Mesenteric fat pad (tissue), 1 donor: ENCODE data around the gene ID1. TPM values are rescaled to one million over a fixed set of nuclear protein-coding genes. Genes with fewer than 3 reads are reported as not detected.
"Not testable (repeated sequence)": the region's sequence is repeated elsewhere in the genome, so short reads cannot be mapped to it uniquely, and the experiment has no call there.

Experiments used
- DNase-seq: peaks from one replicate; pipeline ENCODE4 v3.0.0-alpha.2; 2020; ENCODE audit warnings: low spot score
- total RNA-seq: library from RNA; stranded (reverse); fragmentation: NEBNext Ultra II Directional; extraction: Animal tissue kit (Norgen Biotek cat#: 25700); gene quantifications from one replicate; pipeline ENCODE4 v1.2.1, GENCODE V29; 2021
- donor health status: DM: yes; HTN: yes; CAD: no.

ID1 gene
- total RNA-seq, 1 donor from 2014 or later = 223 TPM

DNA sequence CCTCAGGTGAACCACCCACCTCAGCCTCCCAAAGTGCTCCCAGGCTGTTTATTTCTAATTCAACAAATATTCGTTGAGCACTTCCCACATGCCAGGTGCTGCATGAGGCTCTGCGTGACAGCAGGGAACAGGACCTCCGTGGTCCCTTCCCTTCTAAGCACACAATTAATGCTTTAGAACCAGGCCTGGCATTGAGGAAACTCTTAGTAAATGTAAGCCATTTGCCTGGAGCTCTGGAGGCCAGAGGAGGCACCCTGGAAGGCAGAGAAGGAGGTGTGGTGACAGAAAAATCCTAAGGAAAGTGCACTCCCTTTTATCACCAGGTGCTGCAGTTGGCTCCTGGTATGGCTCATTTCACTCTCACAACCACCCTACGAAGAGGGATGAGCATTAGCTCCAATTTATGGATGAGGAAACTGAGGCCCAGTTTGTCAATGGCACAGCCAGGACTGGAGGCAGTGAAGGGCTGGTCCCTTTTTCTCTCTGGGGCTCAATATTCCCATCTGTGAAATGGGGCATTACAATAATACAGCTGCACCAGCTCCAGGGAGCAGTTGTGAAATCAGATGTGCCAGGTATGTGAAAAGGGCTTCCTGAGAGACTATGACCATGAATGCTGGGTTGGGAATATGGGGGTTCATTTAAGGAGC is 8.1 kb upstream of the ID1 start:
- no peak for DNase-seq

- no peak for DNase-seq
These were observed 7.6 kb upstream of the ID1 start for GRCh38 chr20:31597481-31597855.

GRCh38 chr20:31602431-31602778 is 2.7 kb upstream of the ID1 start:
- no peak for DNase-seq

DNA sequence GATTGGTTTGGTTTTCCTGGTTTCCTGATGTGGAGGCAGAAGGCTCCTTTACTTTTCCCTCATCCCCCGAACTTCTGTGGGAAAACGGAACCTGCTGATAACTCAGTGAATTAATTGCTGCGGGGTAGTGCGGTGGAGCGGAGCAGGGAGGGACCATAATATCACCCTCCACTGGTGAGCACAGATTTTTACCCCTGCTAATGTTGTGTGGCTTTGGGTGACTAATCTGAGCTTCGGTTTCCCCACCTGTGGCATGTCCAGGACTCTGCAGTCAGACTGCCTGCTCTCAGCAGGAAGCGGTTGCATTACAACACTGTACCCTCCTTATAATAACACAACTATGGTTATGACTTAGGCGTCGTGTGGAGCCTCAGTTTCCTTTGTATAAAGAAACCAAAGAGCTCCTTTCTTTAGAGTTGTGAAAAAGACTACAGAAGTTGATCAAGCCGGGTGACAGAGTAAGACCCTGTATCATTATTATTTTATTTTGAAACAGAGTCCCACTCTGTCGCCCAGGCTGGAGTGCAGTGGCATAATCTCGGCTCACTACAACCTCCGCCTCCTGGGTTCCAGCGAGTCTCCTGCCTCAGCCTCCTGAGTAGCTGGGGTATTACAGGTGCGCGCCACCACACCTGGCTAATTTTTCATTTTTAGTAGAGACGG is 2.2 kb upstream of the ID1 start:
- no peak for DNase-seq

- peak; percentile 98 for DNase-seq
These were observed 1.1 kb upstream of the ID1 start for GRCh38 chr20:31603822-31604566.

GRCh38 chr20:31604567-31605030 is 490 bp upstream of the ID1 start:
- no peak for DNase-seq

DNA sequence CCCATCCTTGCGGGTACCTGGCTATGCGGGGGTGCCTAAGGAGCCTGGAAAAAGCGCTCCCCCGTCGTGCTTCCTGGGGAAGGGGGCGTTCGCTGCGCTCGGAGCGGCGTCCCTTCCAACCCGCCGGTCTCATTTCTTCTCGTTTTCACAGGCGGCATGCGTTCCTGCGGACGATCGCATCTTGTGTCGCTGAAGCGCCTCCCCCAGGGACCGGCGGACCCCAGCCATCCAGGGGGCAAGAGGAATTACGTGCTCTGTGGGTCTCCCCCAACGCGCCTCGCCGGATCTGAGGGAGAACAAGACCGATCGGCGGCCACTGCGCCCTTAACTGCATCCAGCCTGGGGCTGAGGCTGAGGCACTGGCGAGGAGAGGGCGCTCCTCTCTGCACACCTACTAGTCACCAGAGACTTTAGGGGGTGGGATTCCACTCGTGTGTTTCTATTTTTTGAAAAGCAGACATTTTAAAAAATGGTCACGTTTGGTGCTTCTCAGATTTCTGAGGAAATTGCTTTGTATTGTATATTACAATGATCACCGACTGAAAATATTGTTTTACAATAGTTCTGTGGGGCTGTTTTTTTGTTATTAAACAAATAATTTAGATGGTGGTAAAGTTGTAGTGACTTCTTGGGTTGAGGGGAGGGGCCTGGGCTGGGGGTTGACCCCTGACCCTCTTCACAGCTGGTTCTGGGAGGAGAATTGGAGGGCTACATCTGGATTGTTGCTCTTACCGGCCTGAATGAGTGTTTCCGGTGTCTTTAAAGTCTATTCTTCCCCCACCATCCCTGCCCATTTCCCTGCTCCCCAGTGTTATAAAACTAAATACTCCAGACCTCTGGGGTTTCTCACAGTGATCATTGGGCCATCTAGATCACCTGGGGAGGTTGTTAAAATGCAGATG is 1.1 kb downstream of the ID1 start:
- DNase-seq = no peak

GRCh38 chr20:31606804-31607639 is 1.9 kb downstream of the ID1 start:
- no peak for DNase-seq

GRCh38 chr20:31607640-31608250 is 2.7 kb downstream of the ID1 start:
- DNase-seq = no peak

DNA sequence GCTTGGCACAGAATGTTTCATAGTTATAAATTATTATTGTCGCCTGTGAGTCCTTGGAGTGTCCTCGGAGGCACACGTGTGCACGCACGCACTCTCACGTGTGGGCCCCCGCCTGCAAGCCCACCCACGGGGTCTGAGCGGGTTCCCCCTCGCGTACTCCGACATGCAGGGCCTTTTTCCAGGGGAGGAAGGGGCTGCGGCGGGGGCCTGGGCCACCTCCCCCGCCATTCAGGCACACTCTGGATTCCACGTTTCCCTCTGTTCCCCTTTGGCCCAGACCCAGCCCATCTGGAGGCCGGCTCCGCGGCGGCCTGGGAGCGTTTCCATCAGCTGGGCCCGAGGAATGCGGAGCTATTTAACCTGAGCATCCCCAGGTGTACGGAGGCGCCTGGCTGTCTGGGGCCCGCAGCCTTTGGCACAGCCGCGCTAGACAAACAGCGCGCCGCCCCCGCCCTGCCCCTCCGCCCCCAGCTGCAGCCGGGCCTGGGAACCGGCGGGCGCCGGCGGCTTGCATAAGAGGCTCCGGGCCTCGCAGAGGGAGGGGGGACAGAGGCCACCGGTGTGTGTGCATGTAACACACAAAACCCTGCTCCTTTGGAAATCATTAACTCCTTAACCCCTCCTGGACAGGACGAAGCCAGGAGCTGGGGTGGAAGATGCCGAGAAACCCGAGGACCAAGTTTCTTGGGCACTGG is 3.3 kb downstream of the ID1 start:
- DNase-seq = peak; percentile 94

DNA sequence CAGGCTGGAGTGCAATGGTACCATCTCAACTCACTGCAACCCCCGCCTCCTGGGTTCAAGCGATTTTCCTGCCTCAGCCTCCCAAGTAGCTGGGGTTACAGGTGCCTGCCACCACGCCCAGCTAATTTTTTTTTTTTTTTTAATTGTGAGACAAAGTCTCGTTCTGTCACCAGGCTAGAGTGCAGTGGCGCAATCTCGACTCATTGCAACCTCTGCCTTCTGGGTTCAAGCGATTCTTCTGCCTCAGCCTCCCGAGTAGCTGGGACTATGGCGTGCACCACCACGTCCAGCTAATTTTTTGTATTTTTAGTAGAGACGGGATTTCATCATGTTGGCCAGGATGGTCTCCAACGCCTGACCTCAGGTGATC is 7.2 kb downstream of the ID1 start:
- not testable (repeated sequence) for DNase-seq

DNA sequence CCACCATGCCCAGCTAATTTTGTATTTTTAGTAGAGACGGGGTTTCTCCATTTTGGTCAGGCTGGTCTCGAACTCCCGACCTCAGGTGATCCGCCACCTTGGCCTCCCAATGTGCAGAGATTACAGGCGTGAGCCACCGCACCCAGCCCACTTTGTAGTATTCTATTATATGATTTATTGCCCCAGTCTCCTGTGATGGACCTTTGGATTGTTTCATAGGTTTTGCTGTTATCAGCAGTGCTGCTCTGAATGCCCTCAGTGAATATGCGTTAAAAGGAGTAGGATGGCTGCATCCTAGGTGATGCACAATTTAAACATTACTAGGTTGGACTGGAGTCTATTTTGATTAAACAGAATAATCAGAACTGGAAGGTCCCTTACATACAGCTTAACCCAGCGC is 10.3 kb downstream of the ID1 start:
- DNase-seq = no peak

GRCh38 chr20:31617432-31618104 is 12.5 kb downstream of the ID1 start:
- DNase-seq = no peak

- no peak for DNase-seq
These were observed 15.2 kb downstream of the ID1 start for GRCh38 chr20:31620246-31620645.

- not testable (repeated sequence) for DNase-seq
These were observed 18.0 kb downstream of the ID1 start for GRCh38 chr20:31623123-31623505.

DNA sequence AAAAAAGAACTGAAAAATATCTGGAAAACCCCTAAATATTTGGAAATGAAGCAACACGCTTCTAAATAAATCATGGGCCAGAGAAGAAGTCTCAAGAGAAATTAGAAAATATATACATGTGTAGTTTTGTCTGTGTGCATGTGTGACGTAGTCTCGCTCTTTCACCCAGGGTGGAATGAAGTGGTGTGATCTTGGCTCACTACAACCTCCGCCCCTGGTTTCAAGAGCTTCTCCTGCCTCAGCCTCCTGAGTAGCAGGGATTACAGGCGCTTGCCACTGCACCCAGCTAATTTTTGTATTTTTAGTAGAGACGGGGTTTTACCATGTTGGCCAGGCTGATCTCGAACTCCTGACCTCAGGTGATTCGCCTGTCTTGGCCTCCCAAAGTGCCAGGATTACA is 21.4 kb downstream of the ID1 start:
- not testable (repeated sequence) for DNase-seq

- DNase-seq = not testable (repeated sequence)
These were observed 23.0 kb downstream of the ID1 start for GRCh38 chr20:31628057-31628456.

DNA sequence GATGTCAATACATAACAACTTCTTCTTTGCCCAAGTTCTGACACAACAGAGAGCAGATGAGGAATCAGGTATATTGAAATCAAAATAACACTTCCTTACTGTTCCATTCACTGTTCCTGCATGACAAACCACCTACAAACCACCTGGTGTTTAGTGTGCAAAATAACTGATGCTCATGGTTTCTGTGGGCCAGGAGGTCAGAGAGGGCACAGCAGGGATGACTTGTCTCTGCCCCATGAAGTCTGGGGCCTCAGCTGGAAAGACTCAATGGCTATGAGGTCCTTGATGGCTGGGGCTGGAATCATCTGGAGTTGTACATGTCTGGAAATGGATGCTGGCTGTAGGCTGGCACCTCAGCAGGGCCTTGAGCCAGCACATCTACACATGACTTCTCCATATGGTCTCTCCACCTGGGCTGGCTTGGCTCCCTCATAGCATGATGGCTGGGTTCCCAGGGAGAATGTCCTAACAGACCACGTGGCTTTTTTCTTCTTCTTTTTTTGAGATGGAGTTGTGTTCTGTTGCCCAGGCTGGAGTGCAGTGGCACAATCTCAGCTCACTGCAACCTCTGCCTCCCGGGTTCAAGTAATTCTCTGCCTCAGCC is 25.2 kb downstream of the ID1 start:
- no peak for DNase-seq
